ACHN (cell line): ENCODE data around the gene NXPE4.
"Not testable (repeated sequence)": the region's sequence is repeated elsewhere in the genome, so short reads cannot be mapped to it uniquely, and the experiment has no call there.

Source experiments
- DNase-seq: peaks from one replicate; pipeline ENCODE4 v3.0.0-alpha.2; 2015
- in situ Hi-C: cut with HindIII; loops from 2 replicates; pipeline ENCODE4 v1.10.0; 2017; ENCODE audit warnings: low sequenced_read_pairs, low pct_ligation_motif_present, low pct_unique_long_range_greater_than_20kb

The NXPE4 gene

DNA sequence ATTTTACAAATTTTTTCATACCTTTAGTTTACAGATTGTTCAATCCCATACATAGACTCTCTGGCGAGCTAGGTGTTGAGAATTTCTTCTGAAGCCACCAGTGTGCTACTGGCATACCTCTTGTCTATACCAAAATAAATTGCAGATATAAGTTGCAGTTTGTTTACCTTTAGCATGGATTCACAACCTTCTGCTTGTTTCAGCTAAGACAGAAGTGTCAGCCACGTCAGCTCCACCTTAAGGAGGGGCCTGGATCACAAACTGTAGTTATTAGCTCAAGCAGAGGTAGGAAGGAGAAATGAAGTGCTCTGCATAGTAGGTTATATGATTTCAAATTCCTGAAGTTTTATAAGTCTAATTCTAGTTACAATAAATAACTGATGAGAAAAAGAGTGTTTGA lies at the start of gene NXPE4:
TSS of gene NXPE4 (minus strand) at position 216 of the 400 bp plus-strand sequence. CDS start 1,027 bp downstream, outside the sequence.
- DNase-seq: no peak
- in situ Hi-C loops: no loop called here

DNA sequence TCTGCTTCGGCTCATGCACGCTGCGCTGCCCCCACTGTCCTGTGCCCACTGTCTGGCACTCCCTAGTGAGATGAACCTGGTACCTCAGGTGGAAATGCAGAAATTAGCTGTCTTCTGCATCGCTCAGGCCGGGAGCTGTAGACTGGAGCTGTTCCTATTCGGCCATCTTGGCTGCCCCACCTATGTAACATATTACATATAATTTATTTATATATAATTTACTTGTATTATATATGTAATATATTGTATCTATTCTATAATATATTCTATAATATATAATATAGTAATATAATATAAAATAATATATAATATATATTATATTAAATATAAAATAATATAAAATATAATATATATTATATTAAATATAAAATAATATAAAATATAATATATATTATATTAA lies 43.9 kb upstream of the NXPE4 start:
- DNase-seq: not testable (repeated sequence)

DNA sequence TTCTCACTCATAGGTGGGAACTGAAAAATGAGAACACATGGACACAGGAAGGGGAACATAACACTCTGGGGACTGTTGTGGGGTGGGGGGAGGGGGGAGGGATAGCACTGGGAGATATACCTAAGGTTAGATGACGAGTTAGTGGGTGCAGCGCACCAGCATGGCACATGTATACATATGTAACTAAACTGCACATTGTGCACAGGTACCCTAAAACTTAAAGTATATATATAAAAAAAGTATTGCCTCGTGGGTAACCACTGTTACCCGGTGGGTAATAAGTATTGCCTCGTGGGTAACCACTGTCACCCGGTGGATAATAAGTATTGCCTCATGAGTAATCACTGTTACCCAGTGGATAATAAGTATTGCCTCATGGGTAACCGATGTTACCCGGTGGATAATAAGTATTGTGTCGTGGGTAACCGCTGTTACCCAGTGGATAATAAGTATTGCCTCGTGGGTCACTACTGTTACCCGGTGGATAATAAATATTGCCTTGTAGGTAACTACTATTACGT lies 35.9 kb upstream of the NXPE4 start:
- in situ Hi-C loops, DNase-seq: not testable (repeated sequence)

More for the DNA sequence above, 43.9 kb upstream of the NXPE4 start:
- in situ Hi-C loops: not testable (repeated sequence)

DNA sequence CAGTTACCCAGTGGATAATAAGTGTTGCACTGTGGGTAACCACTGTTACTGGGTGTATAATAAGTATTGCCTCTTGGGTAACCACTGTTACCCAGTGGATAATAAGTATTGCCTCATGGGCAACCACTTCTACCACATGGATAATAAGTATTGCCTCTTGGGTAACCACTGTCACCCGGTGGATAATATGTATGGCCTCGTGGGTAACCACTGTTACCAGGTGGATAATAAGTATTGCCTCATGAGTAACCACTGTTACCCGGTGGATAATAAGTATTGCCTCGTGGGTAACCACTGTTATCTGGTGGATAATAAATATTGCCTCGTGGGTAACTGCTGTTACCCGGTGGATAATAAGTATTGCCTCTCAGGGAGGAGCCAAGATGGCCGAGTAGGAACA lies 29.7 kb upstream of the NXPE4 start:
- in situ Hi-C loops: no loop called here
- no peak for DNase-seq

DNA sequence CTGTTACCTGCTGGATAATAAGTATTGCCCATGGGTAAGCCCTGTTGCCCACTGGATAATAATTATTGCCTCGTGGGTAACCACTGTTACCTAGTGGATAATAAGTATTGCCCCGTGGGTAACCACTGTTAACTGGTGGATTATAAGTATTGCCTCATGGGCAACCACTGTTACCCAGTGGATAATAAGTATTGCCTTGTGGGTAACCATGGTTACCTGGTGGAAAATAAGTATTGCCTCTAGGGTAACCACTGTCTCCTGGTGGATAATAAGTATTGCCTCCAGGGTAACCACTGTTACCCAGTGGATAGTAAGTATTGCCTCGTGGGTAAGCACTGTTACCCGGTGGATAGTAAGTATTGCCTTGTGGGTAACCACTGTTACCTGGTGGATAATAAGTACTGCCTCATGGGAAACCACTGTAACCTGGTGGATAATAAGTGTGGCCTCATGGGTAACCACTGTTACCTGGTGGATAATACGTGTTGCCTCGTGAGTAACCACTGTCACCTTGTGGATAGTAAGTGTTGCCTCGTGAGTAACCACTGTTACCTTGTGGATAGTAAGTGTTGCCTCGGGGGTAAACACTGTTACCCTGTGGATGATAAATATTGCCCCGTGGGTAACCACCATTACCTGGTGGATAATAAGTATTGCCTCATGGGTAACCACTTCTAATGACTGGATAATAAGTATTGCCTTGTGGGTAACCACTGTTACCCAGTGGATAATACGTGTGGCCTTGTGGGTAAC lies 29.0 kb upstream of the NXPE4 start:
- in situ Hi-C loops: no loop called here
- DNase-seq: no peak

DNA sequence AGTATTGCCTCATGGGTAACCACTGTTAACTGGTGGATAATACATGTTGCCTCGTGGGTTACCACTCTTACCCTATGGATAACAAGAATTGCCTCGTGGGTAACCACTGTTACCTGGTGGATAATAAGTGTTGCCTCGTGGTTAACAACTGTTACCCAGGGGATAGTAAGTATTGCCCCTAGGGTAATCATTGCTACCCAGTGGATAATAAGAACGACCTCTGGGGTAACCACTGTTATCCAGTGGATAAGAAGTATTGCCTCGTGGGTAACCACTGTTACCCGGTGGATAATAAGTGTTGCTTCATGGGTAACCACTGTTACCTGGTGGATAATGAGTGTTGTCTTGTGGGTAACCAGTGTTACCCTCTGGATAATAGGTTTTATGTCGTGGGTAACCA lies 28.1 kb upstream of the NXPE4 start:
- DNase-seq: no peak
- in situ Hi-C loops: no loop called here

DNA sequence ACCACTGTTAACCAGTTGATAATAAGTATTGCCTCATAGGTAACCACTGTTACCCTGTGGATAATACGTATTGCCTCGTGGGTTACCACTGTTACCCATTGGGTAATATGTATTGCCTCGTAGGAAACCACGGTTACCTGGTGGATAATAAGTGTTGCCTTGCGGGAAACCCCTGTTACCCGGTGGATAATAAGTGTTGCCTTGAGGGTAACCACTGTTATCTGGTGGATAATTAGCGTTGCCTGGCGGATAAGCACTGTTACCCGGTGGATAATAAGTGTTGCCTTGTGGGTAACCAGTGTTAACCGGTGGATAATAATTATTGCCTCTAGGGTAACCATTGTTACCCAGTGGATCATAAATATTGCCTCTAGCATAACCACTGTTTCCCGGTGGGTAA lies 27.3 kb upstream of the NXPE4 start:
- no peak for DNase-seq
- in situ Hi-C loops: no loop called here

DNA sequence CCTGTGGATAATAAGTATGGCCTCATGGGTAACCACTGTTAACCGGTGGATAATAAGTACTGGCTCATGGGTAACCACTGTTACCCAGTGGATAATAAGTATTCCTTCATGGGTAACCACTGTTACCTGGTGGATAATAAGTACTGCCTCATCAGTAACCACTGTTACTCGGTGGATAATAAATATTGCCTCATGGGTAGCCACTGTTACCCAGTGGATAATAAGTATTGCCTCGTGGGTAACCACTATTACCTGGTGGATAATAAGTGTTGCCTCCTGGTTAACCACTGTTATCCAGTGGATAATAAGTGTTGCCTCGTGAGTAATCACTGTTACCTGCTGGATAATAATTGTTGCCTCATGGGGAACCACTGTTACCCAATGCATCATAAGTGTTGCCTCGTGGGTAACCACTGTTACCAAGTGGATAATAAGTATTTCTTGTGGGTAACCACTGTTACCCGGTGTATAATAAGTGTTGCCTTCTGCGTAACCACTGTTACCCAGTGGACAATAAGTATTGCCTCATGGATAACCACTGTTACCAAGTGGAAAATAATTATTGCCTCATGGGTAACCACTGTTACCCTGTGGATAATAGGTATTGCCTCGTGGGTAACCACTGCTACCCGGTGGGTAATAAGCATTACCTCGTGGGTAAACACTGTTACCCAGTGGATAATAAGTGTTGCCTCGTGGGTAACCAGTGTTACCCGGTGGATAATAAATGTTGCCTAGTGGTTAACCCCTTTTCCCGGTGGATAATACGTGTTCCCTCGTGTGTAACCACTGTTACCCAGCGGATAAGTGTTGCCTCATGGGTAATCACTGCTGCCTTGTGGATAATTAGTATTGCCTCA lies 26.6 kb upstream of the NXPE4 start:
- in situ Hi-C loops: no loop called here
- no peak for DNase-seq

DNA sequence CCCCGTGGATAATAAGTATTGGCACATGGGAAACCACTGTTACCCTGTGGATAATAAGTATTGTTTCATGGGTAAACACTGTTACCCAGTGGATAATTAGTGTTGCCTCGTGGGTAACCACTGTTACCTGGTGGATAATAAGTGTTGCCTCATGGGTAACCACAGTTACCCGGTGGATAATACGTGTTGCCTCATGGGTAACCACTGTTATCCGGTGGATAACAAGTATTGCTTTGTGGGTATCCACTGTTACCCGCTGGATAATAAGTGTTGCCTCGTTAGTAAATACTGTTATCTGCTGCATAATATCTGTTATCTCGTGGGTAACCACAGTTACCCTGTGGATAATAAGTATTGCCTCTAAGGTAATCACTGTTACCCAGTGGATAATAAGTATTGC lies 25.5 kb upstream of the NXPE4 start:
- no peak for DNase-seq
- in situ Hi-C loops: no loop called here

DNA sequence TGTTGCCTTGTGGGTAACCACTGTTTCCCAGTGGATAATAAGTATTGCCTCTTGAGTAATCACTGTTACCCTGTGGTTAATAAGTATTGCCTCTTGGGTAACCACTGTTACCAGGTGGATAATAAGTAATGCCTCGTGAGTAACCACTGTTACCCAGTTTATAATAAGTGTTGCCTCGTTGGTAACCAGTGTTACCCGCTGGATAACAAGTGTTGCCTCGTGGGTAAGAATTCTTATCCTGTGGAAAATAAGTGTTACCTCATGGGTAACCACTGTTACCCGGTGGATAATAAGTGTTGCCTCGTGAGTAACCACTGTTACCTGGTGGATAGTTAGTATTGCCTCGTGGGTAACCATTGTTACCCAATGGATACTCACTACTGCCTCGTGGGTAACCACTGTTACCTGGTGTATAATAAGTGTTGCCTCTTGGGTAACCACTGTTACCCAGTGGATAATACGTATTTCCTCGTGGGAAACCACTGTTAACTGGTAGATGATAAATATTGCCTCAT lies 24.1 kb upstream of the NXPE4 start:
- no peak for DNase-seq
- in situ Hi-C loops: no loop called here

DNA sequence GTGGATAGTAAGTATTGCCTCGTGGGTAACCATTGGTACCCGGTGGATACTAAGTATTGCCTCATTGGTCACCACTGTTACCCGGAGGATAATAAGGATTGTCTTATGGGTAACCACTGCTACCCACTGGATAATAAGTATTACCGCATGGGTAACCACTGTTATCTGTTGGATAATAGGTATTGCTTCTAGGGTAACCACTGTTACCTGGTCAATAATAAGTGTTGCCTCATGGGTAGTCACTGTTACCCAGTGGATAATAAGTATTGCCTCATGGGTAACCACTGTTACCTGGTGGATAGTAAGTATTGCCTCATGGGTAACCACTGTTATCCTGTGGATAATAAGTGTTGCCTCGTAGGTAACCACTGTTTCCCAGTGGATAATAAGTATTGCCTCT lies 22.6 kb upstream of the NXPE4 start:
- DNase-seq: no peak

DNA sequence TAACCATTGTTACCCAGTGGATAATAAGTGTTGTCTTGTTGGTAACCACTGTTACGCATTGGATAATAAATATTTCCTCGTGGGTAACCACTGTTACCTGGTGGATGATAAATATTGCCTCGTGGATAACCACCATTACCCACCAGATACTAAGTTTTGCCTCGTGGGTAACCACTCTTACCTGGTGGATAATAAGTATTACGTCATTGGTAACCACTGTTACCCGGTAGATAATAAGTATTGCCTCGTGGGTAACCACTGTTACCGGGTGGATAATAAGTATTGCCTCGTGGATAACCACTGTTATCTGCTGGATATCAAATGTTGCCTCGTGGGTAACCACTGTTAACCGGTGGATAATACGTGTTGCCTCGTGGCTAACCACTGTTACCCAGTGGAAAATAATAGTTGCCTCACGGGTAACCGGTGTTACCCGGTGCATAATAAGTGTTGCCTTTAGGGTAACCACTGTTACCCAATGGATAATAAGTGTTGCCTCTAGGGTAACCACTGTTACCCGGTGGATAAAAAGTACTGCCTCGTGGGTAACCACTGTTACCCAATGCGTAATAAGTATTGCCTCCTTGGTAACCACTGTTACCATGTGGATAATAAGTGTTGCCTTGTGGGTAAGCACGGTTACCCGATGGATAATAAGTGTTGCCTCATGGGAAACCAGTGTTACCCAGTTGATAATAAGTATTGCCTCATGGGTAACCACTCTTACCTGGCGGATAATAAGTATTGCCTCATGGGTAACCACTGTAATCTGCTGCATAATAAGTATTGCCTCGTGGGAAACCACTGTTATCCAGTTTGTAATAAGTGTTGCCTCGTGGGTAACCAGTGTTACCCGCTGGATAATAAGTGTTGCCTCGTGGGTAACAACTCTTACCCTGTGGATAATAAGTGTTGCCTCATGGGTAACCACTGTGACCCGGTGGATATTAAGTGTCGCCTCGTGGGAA lies 21.9 kb upstream of the NXPE4 start:
- in situ Hi-C loops: no loop called here
- no peak for DNase-seq

More for the DNA sequence above, 22.6 kb upstream of the NXPE4 start:
- in situ Hi-C loops: no loop called here

DNA sequence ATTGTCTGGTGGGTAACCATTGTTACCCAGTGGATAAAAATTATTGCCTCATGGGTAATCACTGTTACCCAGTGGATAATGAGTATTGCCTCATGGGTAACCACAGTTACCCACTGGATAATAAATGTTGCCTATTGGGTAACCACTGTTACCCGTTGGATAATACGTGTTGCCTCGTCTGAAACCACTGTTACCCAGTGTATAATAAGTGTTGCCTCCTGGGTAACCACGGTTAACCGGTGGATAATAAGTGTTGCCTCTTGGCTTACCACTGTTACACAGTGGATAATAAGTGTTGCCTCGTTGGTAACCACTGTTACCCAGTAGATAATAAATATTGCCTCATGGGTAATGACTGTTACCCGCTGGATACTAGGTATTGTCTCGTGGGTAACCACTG lies 20.9 kb upstream of the NXPE4 start:
- DNase-seq: no peak
- in situ Hi-C loops: no loop called here

DNA sequence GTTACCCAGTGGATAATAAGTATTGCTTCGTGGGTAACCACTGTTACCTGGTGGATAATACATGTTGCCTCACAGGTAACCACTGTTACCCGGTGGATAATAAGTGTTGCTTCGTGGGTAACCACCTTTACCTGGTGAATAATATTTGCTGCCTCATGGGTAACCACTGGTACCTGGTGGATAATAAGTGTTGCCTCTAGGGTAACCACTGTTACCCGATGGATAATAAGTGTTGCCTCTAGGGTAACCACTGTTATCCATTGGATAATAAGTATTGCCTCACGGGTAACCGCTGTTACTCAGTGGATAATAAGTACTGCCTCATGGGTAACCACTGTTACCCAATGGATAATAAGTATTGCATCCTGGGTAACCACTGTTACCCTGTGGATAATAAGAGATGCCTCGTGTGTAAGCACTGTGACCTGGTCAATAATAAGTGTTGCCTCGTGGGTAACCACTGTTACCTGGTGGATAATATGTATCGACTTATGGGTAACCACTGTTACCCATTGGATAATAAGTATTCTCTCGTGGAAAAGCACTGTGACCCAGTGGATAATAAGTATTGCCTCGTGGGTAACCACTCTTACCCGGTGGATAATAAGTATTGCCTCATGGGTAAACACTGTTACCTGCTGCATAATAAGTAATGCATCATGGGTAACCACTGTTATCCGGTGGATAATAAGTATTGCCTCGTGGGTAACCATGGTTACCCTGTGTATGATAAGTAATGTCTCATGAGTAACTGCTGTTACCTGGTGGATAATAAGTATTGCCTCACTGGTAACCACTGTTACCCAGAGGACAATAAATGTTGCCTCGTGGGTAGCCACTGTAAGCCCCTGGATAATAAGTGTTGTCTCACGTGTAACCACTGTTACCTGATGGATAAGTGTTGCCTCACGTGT lies 20.1 kb upstream of the NXPE4 start:
- in situ Hi-C loops: no loop called here
- no peak for DNase-seq

DNA sequence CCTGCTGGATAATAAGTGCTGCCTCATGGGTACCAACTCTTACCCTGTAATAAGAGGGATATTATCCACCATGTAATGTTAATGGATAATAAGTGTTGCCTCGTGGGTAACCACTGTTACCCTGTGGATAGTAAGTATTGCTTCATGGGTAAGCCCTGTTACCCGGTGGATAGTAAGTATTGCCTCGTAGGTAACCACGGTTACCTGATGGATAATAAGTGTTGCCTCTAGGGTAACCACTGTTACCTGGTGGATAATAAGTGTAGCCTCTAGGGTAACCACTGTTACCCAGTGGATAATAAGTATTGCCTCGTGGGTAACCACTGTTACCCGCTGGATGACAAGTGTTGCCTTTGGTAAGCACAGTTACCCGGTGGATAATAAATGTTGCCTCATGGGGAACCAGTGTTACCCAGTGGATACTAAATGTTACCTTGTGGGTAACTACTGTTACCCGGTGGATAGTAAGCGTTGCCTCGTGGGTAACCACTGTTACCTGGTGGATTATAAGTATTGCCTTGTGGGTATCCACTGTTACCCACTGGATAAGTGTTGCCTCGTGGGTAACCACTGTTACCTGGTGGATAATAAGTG lies 18.6 kb upstream of the NXPE4 start:
- in situ Hi-C loops: no loop called here
- no peak for DNase-seq

DNA sequence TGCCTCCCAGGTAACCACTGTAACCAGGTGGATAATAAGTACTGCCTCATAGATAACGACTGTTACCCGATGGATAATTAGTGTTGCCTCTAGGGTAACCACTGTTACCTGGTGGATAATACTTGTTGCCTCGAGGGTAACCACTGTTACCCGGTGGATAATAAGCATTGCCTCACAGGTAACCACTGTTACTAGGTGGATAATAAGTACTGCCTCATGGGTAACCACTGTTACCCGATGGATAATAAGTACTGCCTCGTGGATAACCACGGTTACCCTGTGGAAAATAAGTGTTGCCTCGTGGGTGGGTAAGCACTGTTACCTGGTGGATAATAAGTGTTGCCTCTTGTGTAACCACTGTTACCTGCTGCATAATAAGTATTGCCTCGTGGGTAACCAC lies 17.5 kb upstream of the NXPE4 start:
- DNase-seq, in situ Hi-C loops: not testable (repeated sequence)

DNA sequence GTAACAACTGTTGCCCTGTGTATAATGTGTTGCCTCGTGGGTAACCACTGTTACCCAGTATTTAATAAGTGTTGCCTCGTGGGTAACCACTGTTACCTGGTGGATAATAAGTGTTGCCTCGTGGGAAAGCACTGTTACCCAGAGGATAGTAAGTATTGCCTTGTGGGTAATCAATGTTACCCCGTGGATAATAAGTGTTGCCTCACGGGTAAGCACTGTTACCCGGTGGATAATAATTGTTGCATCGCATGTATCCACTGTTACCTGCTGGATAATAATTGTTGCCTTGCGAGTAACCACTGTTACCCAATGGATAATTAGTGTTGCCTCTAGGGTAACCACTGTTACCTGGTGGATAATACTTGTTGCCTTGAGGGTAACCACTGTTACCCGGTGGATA lies 17.1 kb upstream of the NXPE4 start:
- DNase-seq: no peak
- in situ Hi-C loops: no loop called here
